Sigmoid colon (tissue), 7 donors: ENCODE results near the gene HAL. TPM values are rescaled to one million over a fixed set of nuclear protein-coding genes. Genes with fewer than 3 reads are reported as not detected.
"Not testable (repeated sequence)": the region's sequence is repeated elsewhere in the genome, so short reads cannot be mapped to it uniquely, and the experiment has no call there.

Experiments
- DNase-seq: peaks from one replicate; pipeline ENCODE4 v3.0.0-alpha.2; 2019
- H3K27ac ChIP-seq, 4 donors: fragments of 200-600 bp; sonication (generic); one replicate each; pipeline ENCODE4 v1.5.1; 2016 to 2019; ENCODE audit warnings: mild to moderate bottlenecking in 1 of 4
- H3K27me3 ChIP-seq, 3 donors: fragments of 200-600 bp; sonication (generic); one replicate each; pipeline ENCODE4 v1.5.1; 2019; ENCODE audit warnings: mild to moderate bottlenecking in 1 of 3
- H3K36me3 ChIP-seq, 4 donors: fragments of 200-600 bp; sonication (generic); one replicate each; pipeline ENCODE4 v1.5.1; 2016 to 2019
- H3K4me1 ChIP-seq, 4 donors: fragments of 200-600 bp; sonication (generic); one replicate each; pipeline ENCODE4 v1.5.1; 2017 to 2019
- H3K4me3 ChIP-seq, 4 donors: fragments of 200-600 bp; sonication (generic); one replicate each; pipeline ENCODE4 v1.5.1; 2017 to 2019; ENCODE audit warnings: mild to moderate bottlenecking in 2 of 4, moderate library complexity in 1 of 4
- H3K9me3 ChIP-seq, 4 donors: fragments of 200-600 bp in 3 of 4; sonication (generic) in 3 of 4; one replicate each; pipeline versions ENCODE4 v1.5.1 to v1.6.1; 2013 to 2019
- CTCF ChIP-seq, 4 experiments: fragments of 450-650 bp in 3 of 4; fragments of 200-600 bp in 1 of 4; IDR thresholded peaks; one replicate each; pipeline ENCODE4 v1.5.1; 2016 to 2019; ENCODE audit warnings: antibody characterized with exemption in 4 of 4, mild to moderate bottlenecking in 3 of 4, moderate library complexity in 2 of 4
- EP300 ChIP-seq, 4 donors: sonication (generic); formaldehyde crosslinking; IDR thresholded peaks; one replicate each; pipeline ENCODE4 v1.6.1; 2017; ENCODE audit warnings: antibody characterized with exemption in 4 of 4
- POLR2A ChIP-seq, 2 donors: fragments of 450-650 bp; IDR thresholded peaks; one replicate each; pipeline ENCODE4 v1.6.1; 2016; ENCODE audit warnings: antibody characterized with exemption in 2 of 2, mild to moderate bottlenecking in 2 of 2, moderate library complexity in 2 of 2
- POLR2AphosphoS5 ChIP-seq, 4 donors: sonication (generic); formaldehyde crosslinking; IDR thresholded peaks; one replicate each; pipeline ENCODE4 v1.6.1; 2017; ENCODE audit warnings: antibody characterized with exemption in 4 of 4
- WGBS, 2 donors: extraction: QIAGEN DNeasy Blood & Tissue Kit; methylation state at CpG; one replicate each; pipeline ENCODE4 v1.1.7; 2013; 5-methylcytosine and 5-hydroxymethylcytosine counted together
- intact Hi-C: fragments of 100-400 bp; cut with DNase I; formaldehyde crosslinking; loops from one replicate; pipeline ENCODE4 v1.15.1; 2023
- polyA plus RNA-seq, 3 donors: library from polyadenylated mRNA; stranded (reverse); fragments of 200-250 nt; gene quantifications; one replicate each; pipeline ENCODE4 v1.2.3, GENCODE V29; 2013
- total RNA-seq, 4 donors: library from RNA; depleted of rRNA; stranded (reverse); fragments of >200 nt; gene quantifications; one replicate each; pipeline ENCODE4 v1.1.0, GENCODE V29; 2016
- donor health status: healthy with polysubstance abuse.
- donor health status: Bipolar disorder and iron deficiency.
- donor health status: healthy.

HAL gene
- total and polyA plus RNA-seq, 7 donors, result under 0.01 to 0.46 (median 0.26) TPM; not detected in 3

- Histone ChIP-seq H3K9me3 (no peaks in the 10 kb centered on the region), H3K4me3 (no peak overlapping the region), H3K27me3 (no peaks in the 10 kb centered on the region), H3K36me3 (no peaks in the 10 kb centered on the region), H3K4me1 (no peaks in the 10 kb centered on the region), H3K27ac (no peak overlapping the region)
- WGBS, 2 donors, result 13 to 54% methylated on average over 2 of the region's 2 CpGs
- no peak for TF ChIP-seq CTCF (IDR thresholded peaks at IDR 0.05)
- TF ChIP-seq POLR2AphosphoS5 (IDR thresholded peaks at IDR 0.05), result no peak
- TF ChIP-seq EP300 (IDR thresholded peaks at IDR 0.05), result no peak
- no peak for TF ChIP-seq POLR2A (IDR thresholded peaks at IDR 0.05)
- intact Hi-C loops, result no loop called here
- no peak for DNase-seq
These were observed 21.8 kb downstream of the HAL start for GRCh38 chr12:95974358-95974757.

- H3K36me3 ChIP-seq, result no peaks in the 10 kb centered on the region
- no peaks in the 10 kb centered on the region for H3K4me1 ChIP-seq
- H3K4me3 ChIP-seq, result no peak overlapping the region
- WGBS, 2 donors, result 80 to 88% methylated on average over 4 of the region's 4 CpGs
- DNase-seq, result no peak
- no peaks in the 10 kb centered on the region for H3K9me3 ChIP-seq
- H3K27ac ChIP-seq, result no peak overlapping the region
- no peaks in the 10 kb centered on the region for H3K27me3 ChIP-seq
- no peak for TF ChIP-seq POLR2A (IDR thresholded peaks at IDR 0.05)
- TF ChIP-seq CTCF (IDR thresholded peaks at IDR 0.05), result no peak
- no peak for TF ChIP-seq POLR2AphosphoS5 (IDR thresholded peaks at IDR 0.05)
- intact Hi-C loops, result no loop called here
These were observed 23.2 kb downstream of the HAL start for GRCh38 chr12:95972832-95973456.

GRCh38 chr12:95970905-95971304 is 25.2 kb downstream of the HAL start:
- Histone ChIP-seq H3K27ac (no peak overlapping the region), H3K9me3 (no peaks in the 10 kb centered on the region), H3K27me3 (no peaks in the 10 kb centered on the region), H3K4me3 (no peak overlapping the region), H3K4me1 (no peaks in the 10 kb centered on the region), H3K36me3 (no peaks in the 10 kb centered on the region)
- no peak for DNase-seq
- TF ChIP-seq POLR2A (IDR thresholded peaks at IDR 0.05), result no peak
- no peak for TF ChIP-seq POLR2AphosphoS5 (IDR thresholded peaks at IDR 0.05)
- TF ChIP-seq CTCF (IDR thresholded peaks at IDR 0.05), result no peak
- TF ChIP-seq EP300 (IDR thresholded peaks at IDR 0.05), result no peak
- WGBS, 2 donors, result 84 to 90% methylated on average over 7 of the region's 7 CpGs
- intact Hi-C loops, result no loop called here

- H3K4me1 ChIP-seq, H3K9me3 ChIP-seq, intact Hi-C loops, H3K36me3 ChIP-seq, DNase-seq, H3K27me3 ChIP-seq, H3K27ac ChIP-seq, H3K4me3 ChIP-seq: not testable (repeated sequence)
- 96% methylated on average over 28 of the region's 28 CpGs for WGBS, 2 donors
These were observed 27.0 kb downstream of the HAL start for GRCh38 chr12:95969116-95969515.

- DNase-seq, result no peak
- no peaks in the 10 kb centered on the region for H3K36me3 ChIP-seq
- no peaks in the 10 kb centered on the region for H3K27me3 ChIP-seq
- intact Hi-C loops, result no loop called here
- no peak overlapping the region for H3K4me3 ChIP-seq
- H3K4me1 ChIP-seq, result no peaks in the 10 kb centered on the region
- no peaks in the 10 kb centered on the region for H3K9me3 ChIP-seq
- H3K27ac ChIP-seq, result no peak overlapping the region
- TF ChIP-seq EP300 (IDR thresholded peaks at IDR 0.05), result no peak
- TF ChIP-seq CTCF (IDR thresholded peaks at IDR 0.05), result no peak
- TF ChIP-seq POLR2A (IDR thresholded peaks at IDR 0.05), result no peak
- no peak for TF ChIP-seq POLR2AphosphoS5 (IDR thresholded peaks at IDR 0.05)
- WGBS, 2 donors, result 96% methylated on average over 2 of the region's 2 CpGs
These were observed 28.8 kb downstream of the HAL start for GRCh38 chr12:95967301-95967700.
